GM12878 (cell line): ENCODE data around the gene TFAP2E. TPM values are rescaled to one million over a fixed set of nuclear protein-coding genes. Genes with fewer than 3 reads are reported as not detected.

Source experiments
- CBX3 ChIP-seq: fragments of 200-600 bp; sonication (generic); IDR thresholded peaks from 2 replicates; pipeline ENCODE4 v1.6.1; 2016; ENCODE audit warnings: low read depth, borderline replicate concordance
- EGR1 ChIP-seq, 2 experiments: IDR thresholded peaks; 1 replicate in 1 of 2; 2 replicates in 1 of 2; pipeline ENCODE4 v1.6.1; 2011 to 2012; ENCODE audit warnings: low read depth in 2 of 2, low read length in 2 of 2, borderline replicate concordance in 1 of 2, mild to moderate bottlenecking in 1 of 2, moderate library complexity in 1 of 2
- FOXK2 ChIP-seq: fragments of 450-650 bp; IDR thresholded peaks from 2 replicates; pipeline ENCODE4 v1.6.1; 2017; ENCODE audit warnings: mild to moderate bottlenecking, moderate library complexity
- KLF5 ChIP-seq: fragments of 450-650 bp; IDR thresholded peaks from 2 replicates; pipeline ENCODE4 v1.6.1; 2014; ENCODE audit warnings: mild to moderate bottlenecking; ENCODE audit not compliant: partially characterized antibody
- MXI1 ChIP-seq: fragments of 150-350 bp; IDR thresholded peaks from 2 replicates; pipeline ENCODE4 v1.6.1; 2011; ENCODE audit warnings: low read depth, mild to moderate bottlenecking, inconsistent platforms, low read length, improper control_type of control experiment
- NFIC ChIP-seq: IDR thresholded peaks from 2 replicates; pipeline ENCODE4 v1.6.1; 2012; ENCODE audit warnings: low read depth, mild to moderate bottlenecking, inconsistent platforms, low read length, moderate library complexity
- NR2C1 ChIP-seq: fragments of 450-650 bp; IDR thresholded peaks from 2 replicates; pipeline ENCODE4 v1.6.1; 2017; ENCODE audit warnings: antibody characterized with exemption, mild to moderate bottlenecking, moderate library complexity
- PAX8 ChIP-seq: fragments of 450-650 bp; IDR thresholded peaks from 2 replicates; pipeline ENCODE4 v1.6.1; 2017; ENCODE audit warnings: mild to moderate bottlenecking, moderate library complexity
- POLR2AphosphoS5 ChIP-seq: IDR thresholded peaks from 2 replicates; pipeline ENCODE4 v1.6.1; 2011; ENCODE audit warnings: mild to moderate bottlenecking, low read length, inconsistent platforms
- RAD51 ChIP-seq: fragments of 450-650 bp; IDR thresholded peaks from 2 replicates; pipeline ENCODE4 v1.6.1; 2016; ENCODE audit warnings: moderate library complexity, mild to moderate bottlenecking, inconsistent platforms
- RFX5 ChIP-seq: IDR thresholded peaks from 2 replicates; pipeline ENCODE4 v1.6.1; 2011; ENCODE audit warnings: low read depth, low read length, improper control_type of control experiment
- SUPT20H ChIP-seq: IDR thresholded peaks from 2 replicates; pipeline ENCODE4 v1.6.1; 2011; ENCODE audit warnings: low read depth, mild to moderate bottlenecking, low read length, moderate library complexity, borderline replicate concordance; ENCODE audit not compliant: control insufficient read depth
- TARDBP ChIP-seq: IDR thresholded peaks from 2 replicates; pipeline ENCODE4 v1.6.1; 2016; ENCODE audit warnings: borderline replicate concordance
- ZNF384 ChIP-seq: IDR thresholded peaks from 2 replicates; pipeline ENCODE4 v1.6.1; 2012; ENCODE audit warnings: low read depth, mild to moderate bottlenecking, low read length, improper control_type of control experiment, borderline replicate concordance
- polyA plus RNA-seq, 11 experiments: library from polyadenylated mRNA; depleted of rRNA in 4 of 11; unstranded in 6 of 11; stranded (reverse) in 5 of 11; fragments of >200 nt; fragmentation: Nextera tagmentation in 4 of 11; fragmentation: Illumina TruSeq in 1 of 11; extraction: Ambion mirVana in 4 of 11; extraction: Trizol in 1 of 11; gene quantifications; 1 replicate in 1 of 11; 2 replicates in 10 of 11; pipeline versions ENCODE4 v1.2.1 to v1.2.3, GENCODE V29; 2011 to 2016; ENCODE audit warnings: inconsistent platforms in 2 of 11, missing spikeins in 2 of 11, low read depth in 1 of 11
- total RNA-seq, 4 experiments: library from RNA; depleted of rRNA in 3 of 4; stranded (reverse); fragments of >200 nt in 3 of 4; fragmentation: Illumina TruSeq in 1 of 4; extraction: Trizol in 1 of 4; gene quantifications; 2 replicates each; pipeline versions ENCODE4 v1.2.1 to v1.2.3, GENCODE V29; 2013 to 2021
- TF ChIP-seq, protein P1 (sequence below): fragments of 450-650 bp; IDR thresholded peaks from 2 replicates; pipeline ENCODE4 v1.6.1; 2017; ENCODE audit warnings: borderline replicate concordance
- TF ChIP-seq, protein P2 (sequence below): fragments of 450-650 bp; IDR thresholded peaks from 2 replicates; pipeline ENCODE4 v1.6.1; 2018; ENCODE audit warnings: borderline replicate concordance, mild to moderate bottlenecking; ENCODE audit not compliant: partially characterized antibody
- TF ChIP-seq, protein P3 (sequence below): fragments of 450-650 bp; formaldehyde crosslinking; IDR thresholded peaks from 2 replicates; pipeline ENCODE4 v1.4.0; 2022; ENCODE audit warnings: mild to moderate bottlenecking, moderate library complexity
- TF ChIP-seq, protein P4 (sequence below): fragments of 450-650 bp; IDR thresholded peaks from 2 replicates; pipeline ENCODE4 v1.6.1; 2017; ENCODE audit warnings: low read depth, mild to moderate bottlenecking, moderate library complexity
- TF ChIP-seq, protein P5 (sequence below): fragments of 450-650 bp; IDR thresholded peaks from 2 replicates; pipeline ENCODE4 v1.6.1; 2017; ENCODE audit warnings: mild to moderate bottlenecking

TFAP2E gene
- total and polyA plus RNA-seq, 10 of the 15 experiments (the other 5 are each of a cell fraction or from before 2014, with no cell fraction given), result 0.10 to 1.1 (median 0.43) TPM

- TF ChIP-seq, protein P1, sequence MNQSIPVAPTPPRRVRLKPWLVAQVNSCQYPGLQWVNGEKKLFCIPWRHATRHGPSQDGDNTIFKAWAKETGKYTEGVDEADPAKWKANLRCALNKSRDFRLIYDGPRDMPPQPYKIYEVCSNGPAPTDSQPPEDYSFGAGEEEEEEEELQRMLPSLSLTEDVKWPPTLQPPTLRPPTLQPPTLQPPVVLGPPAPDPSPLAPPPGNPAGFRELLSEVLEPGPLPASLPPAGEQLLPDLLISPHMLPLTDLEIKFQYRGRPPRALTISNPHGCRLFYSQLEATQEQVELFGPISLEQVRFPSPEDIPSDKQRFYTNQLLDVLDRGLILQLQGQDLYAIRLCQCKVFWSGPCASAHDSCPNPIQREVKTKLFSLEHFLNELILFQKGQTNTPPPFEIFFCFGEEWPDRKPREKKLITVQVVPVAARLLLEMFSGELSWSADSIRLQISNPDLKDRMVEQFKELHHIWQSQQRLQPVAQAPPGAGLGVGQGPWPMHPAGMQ, result no peak
- TF ChIP-seq, protein P2, sequence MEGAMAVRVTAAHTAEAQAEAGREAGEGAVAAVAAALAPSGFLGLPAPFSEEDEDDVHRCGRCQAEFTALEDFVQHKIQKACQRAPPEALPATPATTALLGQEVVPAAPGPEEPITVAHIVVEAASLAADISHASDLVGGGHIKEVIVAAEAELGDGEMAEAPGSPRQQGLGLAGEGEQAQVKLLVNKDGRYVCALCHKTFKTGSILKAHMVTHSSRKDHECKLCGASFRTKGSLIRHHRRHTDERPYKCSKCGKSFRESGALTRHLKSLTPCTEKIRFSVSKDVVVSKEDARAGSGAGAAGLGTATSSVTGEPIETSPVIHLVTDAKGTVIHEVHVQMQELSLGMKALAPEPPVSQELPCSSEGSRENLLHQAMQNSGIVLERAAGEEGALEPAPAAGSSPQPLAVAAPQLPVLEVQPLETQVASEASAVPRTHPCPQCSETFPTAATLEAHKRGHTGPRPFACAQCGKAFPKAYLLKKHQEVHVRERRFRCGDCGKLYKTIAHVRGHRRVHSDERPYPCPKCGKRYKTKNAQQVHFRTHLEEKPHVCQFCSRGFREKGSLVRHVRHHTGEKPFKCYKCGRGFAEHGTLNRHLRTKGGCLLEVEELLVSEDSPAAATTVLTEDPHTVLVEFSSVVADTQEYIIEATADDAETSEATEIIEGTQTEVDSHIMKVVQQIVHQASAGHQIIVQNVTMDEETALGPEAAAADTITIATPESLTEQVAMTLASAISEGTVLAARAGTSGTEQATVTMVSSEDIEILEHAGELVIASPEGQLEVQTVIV, result no peak
- TF ChIP-seq PAX8 (no peak; the same call in 1 of the 2 replicates), ZNF384 (no peak), KLF5 (peak; percentile 84), TARDBP (peak; percentile 97), CBX3 (no peak), FOXK2 (no peak), RFX5 (no peak), MXI1 (peak; percentile 73; the same call in 1 of the 2 replicates), POLR2AphosphoS5 (peak; percentile 88), SUPT20H (no peak), NR2C1 (peak; percentile 98), RAD51 (no peak), NFIC (peak; percentile 50; the same call in 1 of the 2 replicates), EGR1 (IDR thresholded peaks at IDR 0.05; ENCODE audit: borderline replicate concordance in 1 of 2, low read depth in 2 of 2, low read length in 2 of 2) (peak; percentile 75 to 100)
- TF ChIP-seq, protein P3, sequence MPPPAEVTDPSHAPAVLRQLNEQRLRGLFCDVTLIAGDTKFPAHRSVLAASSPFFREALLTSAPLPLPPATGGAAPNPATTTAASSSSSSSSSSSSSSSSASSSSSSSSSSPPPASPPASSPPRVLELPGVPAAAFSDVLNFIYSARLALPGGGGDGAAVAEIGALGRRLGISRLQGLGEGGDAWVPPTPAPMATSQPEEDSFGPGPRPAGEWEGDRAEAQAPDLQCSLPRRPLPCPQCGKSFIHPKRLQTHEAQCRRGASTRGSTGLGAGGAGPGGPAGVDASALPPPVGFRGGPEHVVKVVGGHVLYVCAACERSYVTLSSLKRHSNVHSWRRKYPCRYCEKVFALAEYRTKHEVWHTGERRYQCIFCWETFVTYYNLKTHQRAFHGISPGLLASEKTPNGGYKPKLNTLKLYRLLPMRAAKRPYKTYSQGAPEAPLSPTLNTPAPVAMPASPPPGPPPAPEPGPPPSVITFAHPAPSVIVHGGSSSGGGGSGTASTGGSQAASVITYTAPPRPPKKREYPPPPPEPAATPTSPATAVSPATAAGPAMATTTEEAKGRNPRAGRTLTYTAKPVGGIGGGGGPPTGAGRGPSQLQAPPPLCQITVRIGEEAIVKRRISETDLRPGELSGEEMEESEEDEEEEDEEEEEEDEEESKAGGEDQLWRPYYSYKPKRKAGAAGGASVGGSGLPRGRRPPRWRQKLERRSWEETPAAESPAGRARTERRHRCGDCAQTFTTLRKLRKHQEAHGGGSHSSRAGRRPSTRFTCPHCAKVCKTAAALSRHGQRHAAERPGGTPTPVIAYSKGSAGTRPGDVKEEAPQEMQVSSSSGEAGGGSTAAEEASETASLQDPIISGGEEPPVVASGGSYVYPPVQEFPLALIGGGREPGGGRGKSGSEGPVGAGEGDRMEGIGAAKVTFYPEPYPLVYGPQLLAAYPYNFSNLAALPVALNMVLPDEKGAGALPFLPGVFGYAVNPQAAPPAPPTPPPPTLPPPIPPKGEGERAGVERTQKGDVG (CRISPR knock-in tag), result no peak
- TF ChIP-seq, protein P4, sequence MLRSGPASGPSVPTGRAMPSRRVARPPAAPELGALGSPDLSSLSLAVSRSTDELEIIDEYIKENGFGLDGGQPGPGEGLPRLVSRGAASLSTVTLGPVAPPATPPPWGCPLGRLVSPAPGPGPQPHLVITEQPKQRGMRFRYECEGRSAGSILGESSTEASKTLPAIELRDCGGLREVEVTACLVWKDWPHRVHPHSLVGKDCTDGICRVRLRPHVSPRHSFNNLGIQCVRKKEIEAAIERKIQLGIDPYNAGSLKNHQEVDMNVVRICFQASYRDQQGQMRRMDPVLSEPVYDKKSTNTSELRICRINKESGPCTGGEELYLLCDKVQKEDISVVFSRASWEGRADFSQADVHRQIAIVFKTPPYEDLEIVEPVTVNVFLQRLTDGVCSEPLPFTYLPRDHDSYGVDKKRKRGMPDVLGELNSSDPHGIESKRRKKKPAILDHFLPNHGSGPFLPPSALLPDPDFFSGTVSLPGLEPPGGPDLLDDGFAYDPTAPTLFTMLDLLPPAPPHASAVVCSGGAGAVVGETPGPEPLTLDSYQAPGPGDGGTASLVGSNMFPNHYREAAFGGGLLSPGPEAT, result peak; percentile 57; the same call in 1 of the 2 replicates
- TF ChIP-seq, protein P5, sequence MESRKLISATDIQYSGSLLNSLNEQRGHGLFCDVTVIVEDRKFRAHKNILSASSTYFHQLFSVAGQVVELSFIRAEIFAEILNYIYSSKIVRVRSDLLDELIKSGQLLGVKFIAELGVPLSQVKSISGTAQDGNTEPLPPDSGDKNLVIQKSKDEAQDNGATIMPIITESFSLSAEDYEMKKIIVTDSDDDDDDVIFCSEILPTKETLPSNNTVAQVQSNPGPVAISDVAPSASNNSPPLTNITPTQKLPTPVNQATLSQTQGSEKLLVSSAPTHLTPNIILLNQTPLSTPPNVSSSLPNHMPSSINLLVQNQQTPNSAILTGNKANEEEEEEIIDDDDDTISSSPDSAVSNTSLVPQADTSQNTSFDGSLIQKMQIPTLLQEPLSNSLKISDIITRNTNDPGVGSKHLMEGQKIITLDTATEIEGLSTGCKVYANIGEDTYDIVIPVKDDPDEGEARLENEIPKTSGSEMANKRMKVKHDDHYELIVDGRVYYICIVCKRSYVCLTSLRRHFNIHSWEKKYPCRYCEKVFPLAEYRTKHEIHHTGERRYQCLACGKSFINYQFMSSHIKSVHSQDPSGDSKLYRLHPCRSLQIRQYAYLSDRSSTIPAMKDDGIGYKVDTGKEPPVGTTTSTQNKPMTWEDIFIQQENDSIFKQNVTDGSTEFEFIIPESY, result no peak
Observed at GRCh38 chr1:35557611-35558373, 15.3 kb upstream of the TFAP2E start, which contains the start of gene NCDN (continued).
